Progenitor cell of endocrine pancreas (in vitro differentiated cells): Measurements from ENCODE around the gene GAA. TPM values are rescaled to one million over a fixed set of nuclear protein-coding genes. Genes with fewer than 3 reads are reported as not detected.

Experiments used
- DNase-seq: peaks from one replicate; pipeline ENCODE4 v3.0.0; 2021; ENCODE audit warnings: low spot score; ENCODE audit not compliant: unreplicated experiment
- H3K27ac Mint-ChIP-seq: 2 replicates; pipeline ENCODE4 v1.8.0; 2021; ENCODE audit warnings: mild to moderate bottlenecking, moderate library complexity, mixed read lengths
- H3K27me3 Mint-ChIP-seq: 2 replicates; pipeline ENCODE4 v1.8.0; 2021; ENCODE audit warnings: mixed read lengths
- H3K36me3 Mint-ChIP-seq: 2 replicates; pipeline ENCODE4 v1.8.0; 2022; ENCODE audit warnings: mixed read lengths; ENCODE audit not compliant: insufficient read depth
- H3K4me1 Mint-ChIP-seq: 2 replicates; pipeline ENCODE4 v1.8.0; 2021; ENCODE audit warnings: low read depth, mixed read lengths
- H3K4me3 Mint-ChIP-seq: 2 replicates; pipeline ENCODE4 v1.8.0; 2021; ENCODE audit warnings: low read depth, mild to moderate bottlenecking, moderate library complexity, mixed read lengths
- H3K9me3 Mint-ChIP-seq: 2 replicates; pipeline ENCODE4 v1.8.0; 2021; ENCODE audit warnings: low read depth, mixed read lengths
- CTCF ChIP-seq: fragments of 200-600 bp; sonication (generic); IDR thresholded peaks from one replicate; pipeline ENCODE4 v1.5.0; 2021; ENCODE audit warnings: antibody characterized with exemption, mild to moderate bottlenecking; ENCODE audit not compliant: unreplicated experiment
- total RNA-seq: library from RNA; stranded (reverse); gene quantifications from 2 replicates; pipeline ENCODE4 v1.2.1, GENCODE V29; 2021

The GAA gene
- total RNA-seq, 1 donor from 2014 or later = 37.9 TPM

DNA sequence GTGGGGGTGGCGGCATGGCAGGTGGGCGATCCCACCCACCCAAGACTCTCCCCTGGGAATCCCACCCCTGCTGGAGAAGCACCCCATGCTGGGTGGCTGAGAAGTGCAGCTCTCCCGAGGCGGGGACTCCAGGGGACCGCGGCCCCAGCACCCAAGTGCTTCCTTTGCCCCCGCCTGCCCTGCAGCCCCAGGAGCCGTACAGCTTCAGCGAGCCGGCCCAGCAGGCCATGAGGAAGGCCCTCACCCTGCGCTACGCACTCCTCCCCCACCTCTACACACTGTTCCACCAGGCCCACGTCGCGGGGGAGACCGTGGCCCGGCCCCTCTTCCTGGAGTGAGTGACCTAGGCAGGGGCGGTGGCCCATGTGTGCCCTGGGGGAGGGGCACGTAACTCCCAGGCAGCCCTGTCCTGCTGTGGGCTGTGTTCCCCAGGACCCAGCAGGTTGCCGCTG lies 11.7 kb downstream of the GAA start:
- no peak for TF ChIP-seq CTCF
- no peak for DNase-seq
- Mint-ChIP-seq H3K36me3 (peaks cover 4% of the 10 kb centered on the region), H3K4me1 (peaks cover 1% of the 10 kb centered on the region), H3K4me3 (no peak overlapping the region), H3K9me3 (no peaks in the 10 kb centered on the region), H3K27ac (no peak overlapping the region), H3K27me3 (no peaks in the 10 kb centered on the region)

DNA sequence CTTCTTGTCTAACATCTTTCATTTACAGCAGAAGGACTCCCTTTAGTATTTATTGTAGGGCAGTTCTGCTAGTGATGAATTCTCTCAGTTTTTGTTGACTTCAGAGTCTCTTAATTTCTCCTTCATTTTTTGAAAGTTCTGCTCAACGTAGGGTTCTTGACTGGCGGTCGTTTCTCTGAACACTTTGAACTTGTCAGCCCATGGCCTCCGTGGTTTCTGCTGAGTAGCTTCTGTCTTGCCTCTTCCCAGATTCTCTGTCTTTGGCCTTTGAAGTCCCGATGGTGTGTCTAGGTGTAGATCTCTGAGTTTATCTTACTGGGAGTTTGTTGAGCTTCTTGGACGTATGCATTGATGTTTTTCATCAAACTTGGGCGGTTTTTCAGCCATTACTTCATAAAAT lies 13.4 kb downstream of the GAA start:
- no peak overlapping the region for H3K4me3 Mint-ChIP-seq
- no peak overlapping the region for H3K27ac Mint-ChIP-seq
- peaks cover 4% of the 10 kb centered on the region for H3K36me3 Mint-ChIP-seq
- TF ChIP-seq CTCF = no peak
- no peaks in the 10 kb centered on the region for H3K9me3 Mint-ChIP-seq
- H3K4me1 Mint-ChIP-seq = peaks cover 1% of the 10 kb centered on the region
- DNase-seq = no peak
- no peaks in the 10 kb centered on the region for H3K27me3 Mint-ChIP-seq

GRCh38 chr17:80115159-80115558 lies 13.8 kb downstream of the GAA start:
- Mint-ChIP-seq H3K27ac (no peak overlapping the region), H3K36me3 (peaks cover 4% of the 10 kb centered on the region), H3K9me3 (no peaks in the 10 kb centered on the region), H3K4me3 (no peak overlapping the region), H3K27me3 (no peaks in the 10 kb centered on the region), H3K4me1 (peaks cover 1% of the 10 kb centered on the region)
- no peak for TF ChIP-seq CTCF
- DNase-seq = no peak

- peaks cover 4% of the 10 kb centered on the region for H3K36me3 Mint-ChIP-seq
- H3K4me3 Mint-ChIP-seq = no peak overlapping the region
- H3K27me3 Mint-ChIP-seq = no peaks in the 10 kb centered on the region
- no peaks in the 10 kb centered on the region for H3K9me3 Mint-ChIP-seq
- H3K4me1 Mint-ChIP-seq = peaks cover 1% of the 10 kb centered on the region
- DNase-seq = no peak
- no peak overlapping the region for H3K27ac Mint-ChIP-seq
- no peak for TF ChIP-seq CTCF
Measured at GRCh38 chr17:80116276-80116920, 15.0 kb downstream of the GAA start.

DNA sequence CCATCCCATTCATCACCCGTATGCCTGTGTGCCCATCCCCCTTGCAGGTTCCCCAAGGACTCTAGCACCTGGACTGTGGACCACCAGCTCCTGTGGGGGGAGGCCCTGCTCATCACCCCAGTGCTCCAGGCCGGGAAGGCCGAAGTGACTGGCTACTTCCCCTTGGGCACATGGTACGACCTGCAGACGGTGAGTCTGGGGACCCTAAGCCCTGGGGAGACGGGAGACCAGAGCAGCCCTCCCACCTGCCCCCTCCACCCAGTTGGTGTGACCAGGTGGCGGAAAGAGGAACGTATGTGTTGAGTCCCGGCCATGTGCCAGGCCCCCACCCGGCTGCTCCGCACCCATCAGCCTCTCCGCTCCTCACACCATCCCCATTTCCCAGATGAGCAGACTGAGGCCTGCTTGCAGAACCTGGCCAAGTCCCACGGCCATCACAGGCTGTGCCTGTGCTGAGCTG lies 15.6 kb downstream of the GAA start:
- H3K9me3 Mint-ChIP-seq = no peaks in the 10 kb centered on the region
- peaks cover 4% of the 10 kb centered on the region for H3K36me3 Mint-ChIP-seq
- no peak overlapping the region for H3K4me3 Mint-ChIP-seq
- DNase-seq = no peak
- H3K27ac Mint-ChIP-seq = no peak overlapping the region
- H3K4me1 Mint-ChIP-seq = peaks cover 1% of the 10 kb centered on the region
- no peak for TF ChIP-seq CTCF
- no peaks in the 10 kb centered on the region for H3K27me3 Mint-ChIP-seq
